ENCODE measurements around the gene F8A2. TPM values are rescaled to one million over a fixed set of nuclear protein-coding genes. Genes with fewer than 3 reads are reported as not detected.

Gene F8A2
- not detected for total RNA-seq

DNA sequence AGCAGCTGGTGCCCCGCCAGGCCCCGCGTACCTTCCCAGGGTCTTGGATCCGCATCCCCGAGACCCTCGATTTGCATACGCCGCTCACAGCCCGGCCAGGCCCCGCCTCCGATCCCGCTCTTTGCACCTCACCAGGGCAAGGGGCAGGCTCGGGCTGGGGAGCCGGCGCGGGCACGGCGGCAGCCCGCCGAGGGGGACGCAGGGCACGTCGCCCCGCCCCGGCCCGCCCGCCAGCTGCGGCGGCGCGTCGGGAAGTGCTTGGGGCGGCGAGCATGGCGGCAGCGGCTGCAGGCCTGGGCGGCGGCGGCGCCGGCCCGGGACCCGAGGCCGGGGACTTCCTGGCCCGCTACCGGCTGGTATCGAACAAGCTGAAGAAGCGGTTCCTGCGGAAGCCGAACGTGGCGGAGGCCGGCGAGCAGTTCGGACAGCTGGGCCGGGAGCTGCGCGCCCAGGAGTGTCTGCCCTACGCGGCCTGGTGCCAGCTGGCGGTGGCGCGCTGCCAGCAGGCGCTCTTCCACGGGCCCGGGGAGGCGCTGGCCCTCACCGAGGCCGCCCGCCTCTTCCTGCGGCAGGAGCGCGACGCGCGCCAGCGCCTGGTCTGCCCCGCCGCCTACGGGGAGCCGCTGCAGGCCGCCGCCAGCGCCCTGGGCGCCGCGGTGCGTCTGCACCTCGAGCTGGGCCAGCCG lies at the start of gene F8A2:
Gene F8A2, plus strand, starts transcription at position 253 of the 686 bp plus-strand sequence. Its CDS starts 20 bp downstream, at position 273.

DNA sequence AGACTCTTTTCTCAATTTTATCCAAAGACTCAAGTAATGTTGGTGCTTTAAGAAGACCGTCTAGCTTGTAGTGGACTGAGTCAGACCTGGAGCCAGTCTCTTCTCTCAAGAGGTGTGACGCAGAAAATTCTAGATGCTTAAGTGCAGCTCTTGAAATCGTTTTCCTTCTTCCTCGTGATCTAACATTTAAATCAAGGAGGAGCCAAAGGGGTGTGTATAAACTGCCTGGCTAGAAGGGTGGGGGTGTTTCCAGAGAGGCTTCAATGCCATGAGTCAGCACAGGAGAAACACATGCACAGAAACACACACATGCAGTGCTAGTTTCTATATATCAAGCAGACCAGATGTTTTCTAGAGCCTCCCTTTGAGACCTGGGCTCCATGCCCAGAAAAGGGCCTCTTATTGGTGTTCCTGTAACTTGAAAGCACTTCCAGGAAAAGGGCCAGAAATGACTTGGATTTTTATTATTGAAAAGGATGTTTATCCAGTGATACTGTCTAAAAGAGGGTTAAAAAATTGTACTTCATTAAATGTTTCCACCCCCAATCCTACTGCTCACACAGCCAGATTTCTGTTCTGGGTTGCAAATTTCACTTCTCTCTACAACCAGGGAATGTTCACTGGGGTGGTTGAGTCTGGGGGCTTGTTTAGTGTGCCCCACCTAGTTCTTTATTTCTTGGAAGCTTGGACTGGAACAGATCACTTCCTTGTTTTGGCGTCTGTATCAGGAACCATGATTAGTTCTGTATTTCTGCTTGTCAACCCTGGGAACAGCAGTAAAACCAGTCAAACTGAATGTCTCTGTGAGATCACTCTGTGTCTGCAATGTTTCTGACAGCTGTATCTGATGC lies 47.2 kb upstream of the F8A2 start, which contains the start of gene CLIC2:
Gene CLIC2, minus strand, starts transcription at position 129 of the 851 bp plus-strand sequence. CDS start 187 bp downstream, outside the sequence.

Small RNAs within 50 kb of the gene (microRNA-seq; reads per million reads assigned to microRNA genes)
- not detected for gene MIR1184-2 (ENCODE audit: borderline microRNAs expressed, borderline replicate concordance)

Other genes starting within 250 kb of the F8A2 start
- 10 to 100 TPM; 46.1 to 48.1 TPM for gene VBP1, start 165.6 kb upstream of the F8A2 start, total RNA-seq
- gene RAB39B, start 117.6 kb upstream of the F8A2 start, total RNA-seq: 1 to 10 TPM; 7.6 to 7.8 TPM
- gene CLIC2, start 47.5 kb upstream of the F8A2 start, total RNA-seq: under 1 TPM; 0.22 to 0.23 TPM
- gene F8A3, start 76.5 kb downstream of the F8A2 start, total RNA-seq: under 1 TPM; 0.20 to 0.89 TPM
- gene SPRY3, start 230.5 kb downstream of the F8A2 start, total RNA-seq: under 1 TPM; 0.50 to 0.53 TPM
- gene TMLHE, start 230.9 kb downstream of the F8A2 start, total RNA-seq: 10 to 100 TPM; 12.2 to 12.9 TPM

All from activated naive CD4-positive, alpha-beta T cell treated with anti-CD3 and anti-CD28 coated beads, Interleukin-2, amount 10 ng/mL, durations not matched to agents 5 hours and 36 hours (primary cell).